C4-2B (cell line): Measurements from ENCODE around the gene NDUFS8.
"Not testable (repeated sequence)": the region's sequence is repeated elsewhere in the genome, so short reads cannot be mapped to it uniquely, and the experiment has no call there.

Experiments used
- H3K27ac ChIP-seq: fragments of 450-650 bp; 2 replicates; pipeline ENCODE4 v1.5.1; 2017
- CTCF ChIP-seq: fragments of 450-650 bp; conservative IDR thresholded peaks from 2 replicates; pipeline ENCODE4 v1.5.1; 2017; ENCODE audit warnings: mild to moderate bottlenecking
- ZFX ChIP-seq: fragments of 450-650 bp; IDR thresholded peaks from 2 replicates; pipeline ENCODE4 v1.6.1; 2017

NDUFS8 gene

GRCh38 chr11:68030318-68031143, at the start of gene NDUFS8:
Gene NDUFS8, plus strand, starts transcription at chr11:68030681. Its CDS starts 1,471 bp downstream, at chr11:68032152.
- peak within 1 kb of the TSS; percentile 88 for H3K27ac ChIP-seq
- TF ChIP-seq ZFX (peak; percentile 80; the same call in 1 of the 2 replicates), CTCF (no peak)

GRCh38 chr11:67981226-67981625, 49.3 kb upstream of the NDUFS8 start:
- not testable (repeated sequence) for H3K27ac ChIP-seq

GRCh38 chr11:67982255-67982857, 48.1 kb upstream of the NDUFS8 start:
- not testable (repeated sequence) for H3K27ac ChIP-seq

GRCh38 chr11:67983951-67984350, 46.5 kb upstream of the NDUFS8 start:
- H3K27ac ChIP-seq: no peak overlapping the region
- TF ChIP-seq CTCF (no peak), ZFX (no peak)

GRCh38 chr11:67985302-67985701, 45.2 kb upstream of the NDUFS8 start:
- not testable (repeated sequence) for H3K27ac ChIP-seq

GRCh38 chr11:67990546-67991346, 39.7 kb upstream of the NDUFS8 start:
- H3K27ac ChIP-seq: not testable (repeated sequence)

GRCh38 chr11:67991347-67992121, 38.9 kb upstream of the NDUFS8 start:
- not testable (repeated sequence) for H3K27ac ChIP-seq

- H3K27ac ChIP-seq: not testable (repeated sequence)
- TF ChIP-seq CTCF: peak; percentile 80
These were observed 36.7 kb upstream of the NDUFS8 start for GRCh38 chr11:67993821-67994220.

GRCh38 chr11:67994387-67994786, 36.1 kb upstream of the NDUFS8 start:
- not testable (repeated sequence) for H3K27ac ChIP-seq

- not testable (repeated sequence) for H3K27ac ChIP-seq
These were observed 35.4 kb upstream of the NDUFS8 start for GRCh38 chr11:67995129-67995528.

- not testable (repeated sequence) for H3K27ac ChIP-seq
These were observed 34.9 kb upstream of the NDUFS8 start for GRCh38 chr11:67995579-67995978.
